Endodermal cell (in vitro differentiated cells): Measurements from ENCODE around the gene DNAH2. TPM values are rescaled to one million over a fixed set of nuclear protein-coding genes. Genes with fewer than 3 reads are reported as not detected.

Experiments used
- DNase-seq: peaks from one replicate; pipeline ENCODE4 v3.0.0-alpha.2; 2017
- H3K27ac ChIP-seq: 2 replicates; pipeline ENCODE4 v1.5.1; 2013; ENCODE audit warnings: mild to moderate bottlenecking, low read depth, low read length, moderate library complexity
- H3K27me3 ChIP-seq: 2 replicates; pipeline ENCODE4 v1.6.1; 2013; ENCODE audit warnings: mild to moderate bottlenecking, low read length, moderate library complexity; ENCODE audit not compliant: insufficient read depth, control insufficient read depth, poor library complexity, severe bottlenecking
- H3K36me3 ChIP-seq: 2 replicates; pipeline ENCODE4 v1.7.0; 2013; ENCODE audit warnings: mild to moderate bottlenecking, low read length, moderate library complexity; ENCODE audit not compliant: control insufficient read depth, insufficient read depth
- H3K4me1 ChIP-seq: one replicate; pipeline ENCODE4 v1.7.0; 2013; ENCODE audit warnings: low read length; ENCODE audit not compliant: control insufficient read depth, insufficient read depth
- H3K4me3 ChIP-seq: 2 replicates; pipeline ENCODE4 v1.5.1; 2013; ENCODE audit warnings: mild to moderate bottlenecking, low read length, moderate library complexity
- H3K9ac ChIP-seq: 2 replicates; pipeline ENCODE4 v1.6.1; 2013; ENCODE audit warnings: mild to moderate bottlenecking, low read length, moderate library complexity; ENCODE audit not compliant: poor library complexity, severe bottlenecking; ENCODE audit errors: extremely low read depth
- H3K9me3 ChIP-seq: 2 replicates; pipeline ENCODE4 v1.6.1; 2013; ENCODE audit warnings: mild to moderate bottlenecking, low read length, moderate library complexity; ENCODE audit not compliant: control insufficient read depth
- H3K27ac Mint-ChIP-seq: 2 replicates; pipeline ENCODE4 v1.8.0; 2020; ENCODE audit warnings: mixed read lengths
- H3K27me3 Mint-ChIP-seq: 2 replicates; pipeline ENCODE4 v1.8.0; 2021; ENCODE audit warnings: mild to moderate bottlenecking, mixed read lengths; ENCODE audit not compliant: insufficient read depth
- H3K36me3 Mint-ChIP-seq: 2 replicates; pipeline ENCODE4 v1.8.0; 2020; ENCODE audit warnings: low read depth, mixed read lengths
- H3K4me1 Mint-ChIP-seq: 2 replicates; pipeline ENCODE4 v1.8.0; 2020; ENCODE audit warnings: mixed read lengths
- H3K4me3 Mint-ChIP-seq: 2 replicates; pipeline ENCODE4 v1.8.0; 2020; ENCODE audit warnings: mild to moderate bottlenecking, moderate library complexity, mixed read lengths
- H3K9me3 Mint-ChIP-seq: 2 replicates; pipeline ENCODE4 v1.8.0; 2020; ENCODE audit warnings: mild to moderate bottlenecking, mixed read lengths
- CTCF ChIP-seq: fragments of 200-600 bp; sonication (generic); conservative IDR thresholded peaks from 2 replicates; pipeline ENCODE4 v1.5.0; 2021; ENCODE audit warnings: antibody characterized with exemption, mild to moderate bottlenecking
- whole genome bisulfite sequencing, 2 experiments: methylation state at CpG; one replicate each; pipeline versions ENCODE4 v1.1.5 to v1.1.7; 2013; ENCODE audit warnings: missing lambda C conversion rate in 2 of 2, mixed read lengths in 1 of 2; ENCODE audit not compliant: insufficient coverage in 1 of 2, insufficient read length in 1 of 2; 5-methylcytosine and 5-hydroxymethylcytosine counted together
- total RNA-seq, 2 donors: library from RNA; stranded (reverse); fragmentation: NEBNext Ultra II Directional in 1 of 2; extraction: Animal tissue kit (Norgen Biotek cat#: 25700) in 1 of 2; gene quantifications; 2 replicates in 1 of 2; 3 replicates in 1 of 2; pipeline ENCODE4 v1.2.1, GENCODE V29; 2021

Gene DNAH2
- total RNA-seq, 2 donors from 2014 or later = 0.42 to 0.69 TPM

GRCh38 chr17:7811251-7811650, 93.7 kb downstream of the DNAH2 start:
- no peak for DNase-seq
- H3K36me3 ChIP-seq = no peaks in the 10 kb centered on the region
- H3K27ac ChIP-seq = no peak overlapping the region
- peaks cover under 1% of the 10 kb centered on the region for H3K4me1 ChIP-seq
- WGBS, 2 experiments = 90 to 94% methylated on average over 2 to 3 of the region's 3 CpGs
- Mint-ChIP-seq H3K9me3 (no peaks in the 10 kb centered on the region), H3K27ac (no peak overlapping the region), H3K36me3 (no peaks in the 10 kb centered on the region), H3K4me1 (peaks cover 5% of the 10 kb centered on the region), H3K27me3 (peaks cover 14% of the 10 kb centered on the region), H3K4me3 (no peak overlapping the region)
- no peaks in the 10 kb centered on the region for H3K9me3 ChIP-seq
- H3K9ac ChIP-seq = no peak overlapping the region
- no peaks in the 10 kb centered on the region for H3K27me3 ChIP-seq
- H3K4me3 ChIP-seq = no peak overlapping the region
- TF ChIP-seq CTCF = no peak

GRCh38 chr17:7814969-7815368, 97.4 kb downstream of the DNAH2 start:
- TF ChIP-seq CTCF = no peak
- Mint-ChIP-seq H3K4me1 (peaks cover 14% of the 10 kb centered on the region), H3K9me3 (no peaks in the 10 kb centered on the region), H3K4me3 (no peak overlapping the region), H3K36me3 (no peaks in the 10 kb centered on the region), H3K27ac (no peak overlapping the region), H3K27me3 (peaks cover 17% of the 10 kb centered on the region)
- Histone ChIP-seq H3K4me1 (peaks cover 14% of the 10 kb centered on the region), H3K36me3 (no peaks in the 10 kb centered on the region), H3K9me3 (no peaks in the 10 kb centered on the region), H3K27ac (no peak overlapping the region), H3K9ac (no peak overlapping the region), H3K27me3 (peaks cover 7% of the 10 kb centered on the region), H3K4me3 (no peak overlapping the region)
- no peak for DNase-seq
- 91 to 93% methylated on average over 4 to 5 of the region's 5 CpGs for WGBS, 2 experiments

- H3K9me3 Mint-ChIP-seq = no peaks in the 10 kb centered on the region
- DNase-seq = peak; percentile 56
- H3K9me3 ChIP-seq = no peaks in the 10 kb centered on the region
- no peaks in the 10 kb centered on the region for H3K36me3 ChIP-seq
- H3K4me3 Mint-ChIP-seq = no peak overlapping the region
- H3K36me3 Mint-ChIP-seq = no peaks in the 10 kb centered on the region
- H3K9ac ChIP-seq = no peak overlapping the region
- no peak overlapping the region for H3K27ac Mint-ChIP-seq
- peaks cover 26% of the 10 kb centered on the region for H3K27me3 Mint-ChIP-seq
- H3K4me1 ChIP-seq = peaks cover 14% of the 10 kb centered on the region
- H3K27me3 ChIP-seq = peaks cover 11% of the 10 kb centered on the region
- no peak overlapping the region for H3K27ac ChIP-seq
- H3K4me3 ChIP-seq = no peak overlapping the region
- WGBS, 2 experiments = 90 to 98% methylated on average over 10 of the region's 10 CpGs
- no peak for TF ChIP-seq CTCF
- peaks cover 14% of the 10 kb centered on the region for H3K4me1 Mint-ChIP-seq
Measured at GRCh38 chr17:7816926-7817642, 99.5 kb downstream of the DNAH2 start.
